Activated CD4-positive, CD25-positive, alpha-beta regulatory T cell treated with anti-CD3 and anti-CD28 coated beads, Interleukin-2, amount 50 U/mL, for 24 hours (primary cell): ENCODE results near the gene PLIN4.

Experiments
- ATAC-seq, 2 donors: fragments of 150-1000 bp; cut with Tn5 transposase; one replicate each; pipeline ENCODE4 v1.10.0; 2021; ENCODE audit warnings: mild to moderate bottlenecking in 1 of 2, moderate library complexity in 1 of 2

PLIN4 gene

DNA sequence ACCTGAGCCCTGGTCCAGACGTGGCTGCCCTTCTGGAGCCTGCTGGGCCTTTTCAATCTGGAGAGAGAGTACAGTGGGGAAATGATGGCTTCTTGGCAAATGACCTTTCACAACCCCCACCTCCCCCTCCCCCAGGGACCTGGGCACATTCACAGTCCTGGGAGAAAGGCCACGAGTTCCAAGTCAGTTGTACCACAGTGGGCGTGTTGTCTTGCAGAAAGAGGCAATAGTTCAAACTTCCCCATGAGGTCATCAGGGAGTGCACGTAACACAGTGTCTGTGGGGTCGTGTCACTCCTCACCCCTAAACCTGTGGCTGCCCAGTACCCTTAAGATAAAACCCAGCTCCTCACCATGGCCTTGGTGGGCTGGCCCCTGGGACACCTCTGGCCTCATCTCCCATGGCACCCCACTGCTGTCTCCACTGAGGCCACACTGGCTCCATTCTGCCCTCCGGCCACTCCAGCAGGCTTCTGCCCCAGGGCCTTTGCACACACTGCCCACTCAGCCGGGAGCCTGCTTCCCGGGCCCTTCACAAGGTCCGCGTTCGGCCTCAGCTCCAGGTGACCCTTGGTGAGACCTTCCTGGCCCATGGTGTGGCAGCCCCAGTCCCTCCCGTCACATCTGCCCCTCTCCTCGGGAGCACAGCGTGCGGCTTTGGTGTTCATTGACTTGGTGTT is 13.3 kb downstream of the PLIN4 start:
- no peak for ATAC-seq

DNA sequence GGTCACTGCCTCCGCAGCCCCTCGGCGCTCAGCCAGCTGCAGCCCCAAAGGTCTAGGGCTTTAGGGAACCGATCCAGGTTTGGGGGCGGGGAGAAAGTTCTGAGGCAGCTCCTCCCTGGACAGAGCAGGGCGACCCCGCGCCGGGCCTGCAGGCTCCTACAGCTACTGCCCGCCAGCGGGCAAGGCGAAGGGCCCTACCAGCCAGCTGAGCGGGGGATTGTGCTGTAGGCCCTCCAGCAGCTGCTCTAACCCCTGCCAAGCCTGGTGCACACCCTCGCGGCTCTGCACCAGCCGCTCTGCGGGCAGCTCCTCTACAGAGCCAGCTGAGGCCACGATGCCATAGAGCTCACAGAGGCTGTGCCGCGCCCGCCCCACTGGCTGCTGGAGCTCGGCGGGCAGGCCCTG is 14.0 kb downstream of the PLIN4 start:
- no peak for ATAC-seq

DNA sequence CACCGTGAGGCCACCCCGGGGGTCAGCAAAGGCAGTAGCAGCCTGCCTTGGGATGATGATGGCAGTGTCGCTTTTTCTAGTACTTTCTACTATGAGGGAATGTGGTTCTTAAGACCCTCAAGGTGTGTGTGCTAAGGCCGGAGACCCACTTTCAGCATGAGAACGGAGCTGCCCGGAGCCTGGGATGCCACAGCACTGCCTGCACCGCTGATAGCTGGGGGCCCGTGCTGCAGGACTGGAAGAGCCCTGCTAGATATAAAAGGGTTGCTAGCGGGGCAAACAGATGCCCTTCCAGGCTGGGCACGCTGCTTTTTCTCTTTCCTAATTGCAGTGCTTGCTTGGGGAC is 14.5 kb downstream of the PLIN4 start:
- ATAC-seq: no peak

DNA sequence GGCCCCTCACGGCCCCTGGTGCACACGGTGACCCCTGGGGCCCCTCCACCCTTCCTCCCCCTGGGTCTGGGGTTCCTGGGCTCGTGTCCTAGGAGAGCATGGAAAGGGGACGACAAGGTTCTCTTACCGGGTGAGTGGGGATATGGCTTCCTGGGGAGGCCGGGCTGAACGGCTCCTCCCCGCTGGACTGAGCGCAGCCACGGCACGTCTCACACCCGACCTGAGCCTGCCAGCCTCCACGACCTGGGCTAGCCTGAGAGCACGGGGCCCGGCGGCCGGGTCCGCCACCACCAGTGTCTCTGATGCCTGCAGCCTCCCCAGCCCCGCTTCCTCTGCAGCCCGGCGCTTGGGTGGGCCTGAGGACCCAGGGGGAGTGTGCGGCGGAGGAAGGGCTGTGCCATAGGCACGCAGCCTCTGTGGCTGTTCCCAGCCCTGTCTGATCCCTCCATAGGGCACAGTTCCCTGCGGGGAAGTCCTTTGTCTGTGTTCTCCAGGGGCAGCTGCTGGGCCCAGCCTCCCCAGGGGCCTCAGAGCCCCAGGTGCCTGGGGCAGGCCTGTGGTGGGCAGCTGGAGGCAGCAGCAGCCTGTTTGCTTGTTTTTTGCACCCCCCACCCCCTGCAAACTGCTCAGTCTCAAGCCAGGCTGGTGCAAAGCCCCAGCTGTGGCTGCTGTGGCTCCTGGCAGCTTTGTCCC is 15.0 kb downstream of the PLIN4 start:
- ATAC-seq: no peak

DNA sequence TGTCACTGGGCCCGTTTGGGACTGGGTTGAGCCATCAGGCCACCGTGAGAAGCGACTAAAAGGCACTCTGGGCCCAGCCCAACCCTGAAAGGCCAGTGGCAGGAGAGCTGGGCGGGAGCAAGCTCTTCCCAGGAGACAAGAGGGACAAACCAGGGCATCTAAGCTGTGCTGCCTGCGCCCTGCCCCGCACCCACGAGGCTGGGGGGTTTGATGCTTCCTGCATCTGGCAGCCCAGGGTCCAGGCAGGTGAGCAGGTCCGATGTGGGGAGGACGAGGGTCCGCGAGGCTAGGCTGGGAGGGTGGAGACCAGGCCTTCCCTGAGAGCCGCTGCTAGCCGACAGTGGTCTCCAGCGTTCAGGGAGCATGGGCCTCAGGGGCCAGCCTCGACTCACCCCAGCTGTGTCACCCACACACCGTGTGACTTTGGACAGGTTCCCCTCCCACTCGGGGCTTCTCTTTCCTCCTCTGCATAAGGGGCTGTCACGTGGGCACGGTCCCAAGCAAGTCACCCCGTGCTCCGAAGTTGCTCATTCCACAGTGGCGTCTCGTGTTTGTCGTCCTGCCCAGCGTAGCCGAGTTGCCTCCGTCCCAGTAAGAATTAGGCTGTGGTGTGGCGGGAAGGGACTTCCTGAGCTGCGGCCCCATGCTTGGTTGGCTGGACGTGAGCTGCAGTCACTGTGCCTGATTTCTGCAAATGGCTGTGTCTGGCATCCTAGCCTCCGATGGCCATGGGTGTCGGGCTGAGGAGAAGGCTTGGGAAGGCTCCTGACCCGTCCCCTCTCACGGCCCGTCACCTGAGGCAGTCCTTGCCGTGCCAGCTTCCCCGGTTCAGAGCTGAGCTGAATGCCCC is 15.8 kb downstream of the PLIN4 start:
- ATAC-seq: no peak

DNA sequence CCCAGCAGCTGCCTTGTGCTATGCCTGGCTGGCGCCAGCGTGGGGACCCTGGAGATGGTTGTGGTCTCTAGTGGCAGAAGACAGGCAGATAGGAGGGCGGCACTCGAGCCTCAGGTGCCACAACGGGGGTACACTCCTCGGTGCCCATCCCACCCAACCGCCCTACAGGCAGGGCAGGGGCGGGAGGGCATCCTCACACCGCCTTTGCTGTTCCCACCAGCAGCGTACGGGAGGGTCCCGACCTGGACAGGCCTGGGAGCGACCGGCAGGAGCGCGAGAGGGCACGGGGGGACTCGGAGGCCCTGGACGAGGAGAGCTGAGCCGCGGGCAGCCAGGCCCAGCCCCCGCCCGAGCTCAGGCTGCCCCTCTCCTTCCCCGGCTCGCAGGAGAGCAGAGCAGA is 16.6 kb downstream of the PLIN4 start:
- no peak for ATAC-seq

DNA sequence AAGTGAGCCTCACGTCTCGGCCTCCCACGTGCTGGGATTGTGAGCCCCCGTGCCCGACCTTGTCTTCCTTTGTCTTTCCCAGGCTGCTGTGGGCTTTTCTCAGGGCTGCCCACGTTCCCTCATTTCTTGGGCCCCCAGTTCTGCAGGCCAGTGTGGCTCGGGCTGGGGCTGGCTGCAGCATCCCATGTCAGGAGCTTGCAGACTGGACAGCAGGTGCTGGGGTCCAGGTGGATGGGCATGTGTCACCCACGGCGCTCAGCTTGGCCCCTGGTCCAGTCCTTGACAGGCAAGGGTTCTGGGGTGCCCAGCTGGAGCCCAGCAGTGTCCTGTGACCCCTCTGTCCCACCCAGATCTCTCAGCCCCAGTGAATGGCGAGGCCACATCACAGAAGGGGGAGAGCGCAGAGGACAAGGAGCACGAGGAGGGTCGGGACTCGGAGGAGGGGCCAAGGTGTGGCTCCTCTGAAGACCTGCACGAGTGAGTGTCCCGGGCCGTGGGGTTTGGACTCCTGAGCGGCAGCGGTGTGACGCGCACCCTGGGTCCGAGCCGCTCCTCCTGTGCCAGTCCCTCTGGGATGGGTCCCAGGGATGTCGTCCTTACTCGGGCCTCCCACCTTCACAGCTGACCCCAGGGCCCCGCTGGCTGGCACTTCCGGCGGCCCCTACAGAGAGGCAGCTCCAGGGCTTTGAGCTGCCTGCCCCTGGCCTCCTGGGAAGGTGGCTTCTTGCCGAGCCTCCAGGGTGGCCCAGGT is 17.3 kb downstream of the PLIN4 start:
- no peak for ATAC-seq

DNA sequence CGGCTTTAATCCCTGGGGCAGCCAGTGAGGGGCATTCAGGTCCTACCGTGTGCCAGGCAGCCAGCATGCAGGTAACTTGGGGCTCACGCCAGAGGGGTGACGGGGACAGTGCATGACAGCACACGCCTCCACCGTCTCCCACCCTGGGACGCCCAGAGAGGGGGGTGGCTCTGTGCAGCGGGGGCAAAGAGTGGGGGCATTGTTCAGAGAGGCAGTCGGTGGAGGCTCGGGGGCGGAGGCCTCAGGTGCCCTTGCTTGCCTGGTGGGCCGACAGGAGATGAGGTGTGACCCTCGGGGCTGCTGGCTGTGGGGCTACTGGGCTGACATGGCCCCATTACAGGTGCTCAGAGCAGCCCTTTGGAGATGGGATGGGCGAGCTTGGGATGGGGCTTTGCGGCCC is 18.4 kb downstream of the PLIN4 start:
- ATAC-seq: no peak

DNA sequence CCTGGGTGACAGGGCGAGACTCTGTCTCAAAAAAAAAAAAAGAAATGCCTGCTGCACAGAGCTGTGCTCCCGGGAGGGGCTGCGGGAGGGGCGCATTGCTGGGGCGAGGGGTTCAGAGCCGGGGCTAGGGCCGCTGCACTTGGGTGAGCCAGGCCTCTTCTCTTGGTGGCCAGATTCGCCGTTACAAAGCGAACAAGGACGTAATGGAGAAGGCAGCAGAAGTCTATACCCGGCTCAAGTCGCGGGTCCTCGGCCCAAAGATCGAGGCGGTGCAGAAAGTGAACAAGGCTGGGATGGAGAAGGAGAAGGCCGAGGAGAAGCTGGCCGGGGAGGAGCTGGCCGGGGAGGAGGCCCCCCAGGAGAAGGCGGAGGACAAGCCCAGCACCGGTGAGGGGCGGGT is 19.0 kb downstream of the PLIN4 start:
- no peak for ATAC-seq

DNA sequence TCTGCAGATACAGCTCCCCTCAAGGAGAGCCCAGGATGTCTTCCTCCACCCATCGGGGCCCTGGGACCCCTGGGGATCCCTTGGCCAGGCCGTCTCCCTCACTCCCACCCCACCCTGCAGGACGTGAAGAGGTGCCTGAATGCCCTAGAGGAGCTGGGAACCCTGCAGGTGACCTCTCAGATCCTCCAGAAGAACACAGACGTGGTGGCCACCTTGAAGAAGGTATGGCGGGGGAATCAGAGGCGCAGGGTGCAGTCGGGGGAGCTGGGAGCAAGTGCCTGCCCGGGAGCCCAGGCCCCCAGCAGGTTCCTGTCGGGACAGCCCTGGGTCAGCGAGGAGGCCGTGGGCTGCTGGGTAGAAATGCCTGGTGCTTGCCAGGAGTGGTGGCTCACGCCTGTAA is 19.6 kb downstream of the PLIN4 start:
- ATAC-seq: no peak

DNA sequence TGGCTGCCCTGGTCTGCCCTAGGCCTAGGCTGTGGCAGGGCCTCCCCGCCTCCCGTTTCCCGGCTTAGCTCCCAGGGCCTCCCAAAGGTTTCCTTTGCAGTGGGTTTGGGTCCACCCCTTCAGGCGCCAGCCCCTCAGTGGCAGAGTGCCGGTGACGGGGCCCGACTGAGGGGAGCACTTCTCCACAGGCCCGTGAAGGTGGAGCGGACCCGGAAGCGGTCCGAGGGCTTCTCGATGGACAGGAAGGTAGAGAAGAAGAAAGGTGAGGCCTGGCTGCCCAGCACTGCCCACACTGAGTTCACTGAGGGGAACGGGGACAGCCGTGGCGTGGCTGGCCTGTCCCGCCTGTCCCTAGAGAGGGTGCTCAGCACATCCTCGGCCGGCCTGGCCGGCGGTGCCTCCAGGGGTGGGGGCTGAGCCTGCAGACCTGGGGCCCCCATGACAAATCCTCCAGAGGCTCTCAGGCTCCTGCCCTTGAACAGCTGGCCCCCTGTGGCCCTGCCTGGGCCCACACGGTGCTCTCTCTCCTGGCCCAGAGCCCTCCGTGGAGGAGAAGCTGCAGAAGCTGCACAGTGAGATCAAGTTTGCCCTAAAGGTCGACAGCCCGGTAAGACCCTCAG is 20.4 kb downstream of the PLIN4 start:
- no peak for ATAC-seq

DNA sequence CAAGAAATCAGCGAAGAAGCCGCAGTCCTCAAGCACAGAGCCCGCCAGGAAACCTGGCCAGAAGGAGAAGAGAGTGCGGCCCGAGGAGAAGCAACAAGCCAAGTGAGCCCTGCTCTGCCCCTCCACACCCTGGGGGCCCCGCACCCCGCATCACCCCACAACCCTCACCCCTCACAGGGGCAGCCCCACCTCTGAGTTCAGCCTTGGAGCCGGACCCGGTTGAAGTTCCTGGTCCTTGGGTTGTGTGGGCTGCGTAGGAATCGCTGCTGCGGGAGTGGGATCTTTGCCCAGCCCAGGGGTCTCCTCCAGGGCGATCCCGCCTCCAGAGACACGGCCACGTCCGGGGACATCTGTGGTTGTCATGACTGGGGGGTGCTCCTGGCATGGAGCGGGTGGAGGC is 22.0 kb downstream of the PLIN4 start:
- ATAC-seq: no peak

DNA sequence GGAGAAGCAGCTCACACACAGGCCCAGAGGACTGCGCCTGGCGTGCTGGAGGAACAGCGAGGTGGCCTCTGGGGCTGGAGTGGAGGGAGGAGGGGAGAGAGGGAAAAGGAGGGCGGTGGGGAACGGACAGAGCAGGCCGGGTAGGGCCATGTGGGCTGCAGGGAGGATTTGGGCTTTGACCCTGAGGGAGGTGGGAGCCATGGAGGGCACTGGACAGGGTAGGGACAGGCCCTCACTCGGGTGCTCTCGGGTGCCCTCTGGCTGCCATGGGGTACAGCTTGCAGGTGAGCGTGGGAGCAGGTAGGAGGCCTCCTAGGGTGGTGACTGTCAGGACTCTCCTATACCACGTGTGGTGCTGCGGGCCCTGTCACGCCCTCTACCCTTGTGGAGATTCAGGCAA is 22.8 kb downstream of the PLIN4 start:
- peak in 1 of 2 donors; percentile 41 for ATAC-seq

DNA sequence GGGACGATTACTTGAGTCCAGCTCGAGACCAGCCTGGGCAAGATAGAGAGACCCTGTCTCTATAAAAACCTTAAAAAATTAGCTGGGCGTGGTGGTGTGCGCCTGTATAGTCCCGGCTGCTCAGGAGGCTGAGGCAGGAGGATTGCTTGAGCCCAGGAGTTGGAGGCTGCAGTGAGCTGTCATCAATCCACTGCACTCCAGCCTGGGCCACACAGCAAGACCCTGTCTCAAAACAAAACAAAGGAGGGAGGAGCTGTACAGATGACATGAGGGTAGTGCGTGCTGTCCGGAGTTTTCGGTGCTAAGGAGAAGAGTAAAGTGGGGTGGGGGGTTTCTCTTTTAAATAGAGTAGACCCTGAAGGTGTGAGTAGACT is 23.6 kb downstream of the PLIN4 start:
- ATAC-seq: no peak

DNA sequence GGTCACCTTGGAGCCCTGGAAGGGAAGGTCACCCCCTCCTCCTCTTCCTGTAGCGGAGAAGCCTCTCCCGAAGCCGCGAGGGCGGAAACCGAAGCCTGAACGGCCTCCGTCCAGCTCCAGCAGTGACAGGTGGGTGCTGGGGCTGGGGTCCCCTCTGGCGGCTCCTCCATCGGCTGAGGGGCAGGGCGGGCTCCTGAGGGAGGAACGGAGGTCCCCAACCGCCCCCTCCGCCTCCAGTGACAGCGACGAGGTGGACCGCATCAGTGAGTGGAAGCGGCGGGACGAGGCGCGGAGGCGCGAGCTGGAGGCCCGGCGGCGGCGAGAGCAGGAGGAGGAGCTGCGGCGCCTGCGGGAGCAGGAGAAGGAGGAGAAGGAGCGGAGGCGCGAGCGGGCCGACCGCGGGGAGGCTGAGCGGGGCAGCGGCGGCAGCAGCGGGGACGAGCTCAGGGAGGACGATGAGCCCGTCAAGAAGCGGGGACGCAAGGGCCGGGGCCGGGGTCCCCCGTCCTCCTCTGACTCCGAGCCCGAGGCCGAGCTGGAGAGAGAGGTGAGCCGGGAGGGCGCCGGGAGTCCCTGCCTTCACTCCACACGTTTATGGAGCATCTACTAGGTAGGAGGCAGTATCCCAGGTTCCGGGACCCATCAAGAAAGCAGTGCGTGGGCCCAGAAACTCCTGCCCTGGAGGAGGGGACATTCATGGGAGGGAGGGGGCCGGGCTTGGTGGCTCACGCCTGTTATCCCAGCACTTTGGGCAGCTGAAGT is 24.2 kb downstream of the PLIN4 start:
- ATAC-seq: no peak

DNA sequence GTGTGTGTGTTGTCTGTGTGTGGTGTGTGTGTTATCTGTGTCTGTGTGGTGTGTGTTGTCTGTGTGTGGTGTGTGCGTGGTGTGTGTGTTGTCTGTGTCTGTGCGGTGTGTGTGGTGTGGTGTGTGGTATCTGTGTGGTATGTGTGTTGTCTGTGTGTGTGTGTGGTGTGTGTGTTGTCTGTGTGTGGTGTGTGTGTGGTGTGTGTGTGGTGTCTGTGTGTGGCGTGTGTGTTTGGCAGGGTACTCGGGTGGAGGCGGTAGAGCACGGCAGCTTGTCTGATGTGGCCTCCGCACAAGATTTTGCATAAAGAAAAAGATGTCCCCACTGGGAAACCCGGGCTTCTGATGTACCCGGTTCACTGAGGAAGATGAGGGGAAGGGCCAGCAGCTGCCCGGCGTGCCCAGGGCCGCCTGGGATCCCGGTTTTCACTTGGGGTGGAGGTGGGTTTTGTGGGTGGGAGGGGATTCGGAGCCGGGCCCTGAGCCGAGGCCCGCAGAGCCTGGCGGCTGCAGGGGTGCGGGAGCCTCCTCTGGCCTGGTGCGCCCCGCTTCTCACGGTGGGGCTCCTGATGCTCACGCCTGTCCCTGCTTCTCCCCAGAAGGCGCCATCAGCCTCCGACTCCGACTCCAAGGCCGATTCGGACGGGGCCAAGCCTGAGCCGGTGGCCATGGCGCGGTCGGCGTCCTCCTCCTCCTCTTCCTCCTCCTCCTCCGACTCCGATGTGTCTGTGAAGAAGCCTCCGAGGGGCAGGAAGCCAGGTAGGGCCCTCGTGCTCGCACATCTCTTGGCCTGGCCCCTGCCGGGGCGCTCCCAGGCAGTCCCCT is 25.0 kb downstream of the PLIN4 start:
- no peak for ATAC-seq

DNA sequence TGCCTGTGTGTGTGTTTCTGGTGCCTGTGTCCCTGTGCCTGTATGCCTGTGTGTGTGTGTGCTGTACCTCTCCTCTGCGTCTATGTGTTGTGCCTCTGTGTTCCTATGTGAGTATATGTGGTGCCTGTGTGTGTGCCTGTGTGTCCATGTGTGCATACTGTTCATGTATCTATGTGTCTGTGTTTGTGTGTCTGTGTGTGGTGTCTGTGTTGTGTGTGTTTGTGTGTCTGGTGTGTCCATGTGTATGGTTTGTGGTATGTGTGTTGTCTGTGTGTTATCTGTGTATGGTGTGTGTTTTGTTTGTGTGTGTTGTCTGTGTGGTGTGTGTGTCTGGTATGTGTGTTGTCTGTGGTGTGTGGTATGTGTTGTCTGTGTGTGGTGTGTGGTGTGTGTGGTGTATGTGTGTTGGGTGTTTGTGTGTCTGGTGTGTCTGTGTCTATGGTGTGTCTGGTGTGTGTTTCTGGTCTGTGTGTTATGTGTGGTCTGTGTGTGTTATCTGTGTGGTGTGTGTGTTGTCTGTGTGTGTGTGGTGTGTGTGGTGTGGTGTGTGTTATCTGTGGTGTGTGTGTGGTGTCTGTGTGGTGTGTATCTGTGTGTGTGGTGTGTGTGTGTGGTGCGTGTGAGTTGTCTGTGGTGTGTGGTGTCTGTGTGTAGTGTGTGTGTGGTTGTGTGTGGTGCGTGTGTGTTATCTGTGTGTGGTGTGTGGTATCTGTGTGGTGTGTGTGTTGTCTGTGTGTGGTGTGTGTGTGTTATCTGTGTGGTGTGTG is 25.8 kb downstream of the PLIN4 start:
- ATAC-seq: no peak

DNA sequence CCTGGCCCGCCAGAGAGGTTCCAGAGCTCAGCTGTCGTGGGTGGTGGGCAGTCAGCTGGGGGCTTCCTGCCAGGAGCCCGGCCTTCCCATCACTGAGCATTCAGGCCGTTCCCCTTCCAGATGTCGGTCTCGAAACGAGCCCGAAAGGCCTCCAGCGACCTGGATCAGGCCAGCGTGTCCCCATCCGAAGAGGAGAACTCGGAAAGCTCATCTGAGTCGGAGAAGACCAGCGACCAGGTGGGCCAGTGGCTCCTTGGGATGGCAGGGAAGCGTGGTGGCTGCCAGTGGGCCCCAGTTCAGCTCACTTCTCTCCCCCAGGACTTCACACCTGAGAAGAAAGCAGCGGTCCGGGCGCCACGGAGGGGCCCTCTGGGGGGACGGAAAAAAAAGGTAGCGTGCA is 26.8 kb downstream of the PLIN4 start:
- no peak for ATAC-seq

DNA sequence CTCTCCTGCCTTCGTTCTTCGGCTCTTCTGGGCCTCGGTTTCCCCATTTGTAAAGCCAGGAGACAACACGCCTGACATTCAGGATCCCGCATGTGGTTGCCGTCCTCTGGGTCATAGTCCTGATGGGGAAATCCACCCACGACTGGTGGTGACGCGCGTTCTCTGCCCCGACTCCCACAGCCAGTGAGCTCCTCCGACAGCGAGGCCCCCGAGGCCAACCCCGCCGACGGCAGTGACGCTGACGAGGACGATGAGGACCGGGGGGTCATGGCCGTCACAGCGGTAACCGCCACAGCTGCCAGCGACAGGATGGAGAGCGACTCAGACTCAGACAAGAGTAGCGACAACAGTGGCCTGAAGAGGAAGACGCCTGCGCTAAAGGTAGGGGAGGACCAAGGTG is 29.8 kb downstream of the PLIN4 start:
- ATAC-seq: no peak

DNA sequence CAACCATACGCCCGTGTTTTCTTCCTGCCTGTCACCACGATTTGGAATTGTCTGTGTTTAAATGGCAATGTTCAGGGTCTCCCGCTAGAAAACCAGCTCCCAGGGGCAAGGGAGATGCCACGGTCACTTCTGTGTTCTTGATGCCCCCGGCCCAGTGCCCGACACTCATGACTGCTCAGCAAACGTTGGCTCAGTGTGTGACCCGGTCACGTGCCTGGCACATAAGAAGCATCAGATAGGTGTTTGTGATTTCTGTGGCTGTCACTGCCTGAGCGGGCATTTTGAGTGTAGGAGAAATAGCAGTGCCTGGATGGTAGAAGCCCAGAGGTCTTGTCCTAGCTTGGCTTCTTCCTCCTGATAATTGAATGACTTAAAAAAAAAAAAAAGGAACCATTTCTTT is 30.7 kb downstream of the PLIN4 start:
- no peak for ATAC-seq
